DMS 273 (cell line): ENCODE data around the gene ZNF534.
A peak's percentile ranks its signal among the peaks of the same experiment; 100 is the strongest.
"Not testable (repeated sequence)": the region's sequence is repeated elsewhere in the genome, so short reads cannot be mapped to it uniquely, and the experiment has no call there.

ENCODE experiments used
- DNase-seq: peaks from one replicate; lab custom pipeline; 2025; ENCODE audit not compliant: unreplicated experiment; lab: John Stamatoyannopoulos, UW

Gene ZNF534

GRCh38 chr19:52428937-52429336 lies at the start of gene ZNF534:
TSS of gene ZNF534 (plus strand) at chr19:52429148. CDS start at chr19:52431475, 2,327 bp downstream.
- no peak for DNase-seq

- no peak for DNase-seq
These were observed 37.8 kb upstream of the ZNF534 start for GRCh38 chr19:52391135-52391534.

GRCh38 chr19:52397310-52398080 lies 31.5 kb upstream of the ZNF534 start, which contains the start of gene ZNF528:
TSS of gene ZNF528 (plus strand) at chr19:52397849. CDS start at chr19:52402014, 4,165 bp downstream.
- peak; percentile 98 for DNase-seq

- peak; percentile 41 for DNase-seq
These were observed 30.9 kb upstream of the ZNF534 start for GRCh38 chr19:52398081-52398441.

GRCh38 chr19:52410276-52410675 lies 18.7 kb upstream of the ZNF534 start:
- DNase-seq = no peak

GRCh38 chr19:52415711-52416110 lies 13.2 kb upstream of the ZNF534 start:
- DNase-seq = no peak

- no peak for DNase-seq
These were observed 13.2 kb downstream of the ZNF534 start for GRCh38 chr19:52442179-52442578.

- DNase-seq = no peak
These were observed 15.6 kb downstream of the ZNF534 start for GRCh38 chr19:52444506-52444905.

GRCh38 chr19:52451241-52451640 lies 22.3 kb downstream of the ZNF534 start:
- DNase-seq = no peak

- DNase-seq = peak; percentile 77
These were observed 24.6 kb downstream of the ZNF534 start, which contains the start of gene ZNF578 for GRCh38 chr19:52453324-52454094. TSS of gene ZNF578 (plus strand) at chr19:52453553. CDS start at chr19:52501846, 48,293 bp downstream.

GRCh38 chr19:52464798-52465470 lies 36.0 kb downstream of the ZNF534 start:
- DNase-seq = peak; percentile 79

GRCh38 chr19:52473655-52474350 lies 44.9 kb downstream of the ZNF534 start:
- peak; percentile 31 for DNase-seq

- DNase-seq = no peak
These were observed 45.6 kb downstream of the ZNF534 start for GRCh38 chr19:52474351-52475127.

GRCh38 chr19:52484111-52484743 lies 55.3 kb downstream of the ZNF534 start:
- not testable (repeated sequence) for DNase-seq

- not testable (repeated sequence) for DNase-seq
These were observed 56.1 kb downstream of the ZNF534 start for GRCh38 chr19:52485064-52485463.

- not testable (repeated sequence) for DNase-seq
These were observed 56.8 kb downstream of the ZNF534 start for GRCh38 chr19:52485561-52486240.

- peak; percentile 61 for DNase-seq
These were observed 63.4 kb downstream of the ZNF534 start for GRCh38 chr19:52492201-52492993.

GRCh38 chr19:52492994-52493470 lies 64.1 kb downstream of the ZNF534 start:
- DNase-seq = peak; percentile 22
